Gastroesophageal sphincter (tissue), 3 donors: Measurements from ENCODE around the gene WIPF2.

ENCODE experiments used
- POLR2AphosphoS5 ChIP-seq: sonication (generic); formaldehyde crosslinking; IDR thresholded peaks from one replicate; pipeline ENCODE4 v1.6.1; 2017; ENCODE audit warnings: antibody characterized with exemption
- TF ChIP-seq, protein P1 (sequence below), 4 experiments: fragments of 200-600 bp in 2 of 4; fragments of 450-650 bp in 2 of 4; sonication (generic) in 1 of 4; IDR thresholded peaks; one replicate each; pipeline ENCODE4 v1.5.1; 2017 to 2019; ENCODE audit warnings: antibody characterized with exemption in 4 of 4, mild to moderate bottlenecking in 2 of 4, moderate library complexity in 2 of 4

- TF ChIP-seq POLR2AphosphoS5 = no peak
- TF ChIP-seq, protein P1, sequence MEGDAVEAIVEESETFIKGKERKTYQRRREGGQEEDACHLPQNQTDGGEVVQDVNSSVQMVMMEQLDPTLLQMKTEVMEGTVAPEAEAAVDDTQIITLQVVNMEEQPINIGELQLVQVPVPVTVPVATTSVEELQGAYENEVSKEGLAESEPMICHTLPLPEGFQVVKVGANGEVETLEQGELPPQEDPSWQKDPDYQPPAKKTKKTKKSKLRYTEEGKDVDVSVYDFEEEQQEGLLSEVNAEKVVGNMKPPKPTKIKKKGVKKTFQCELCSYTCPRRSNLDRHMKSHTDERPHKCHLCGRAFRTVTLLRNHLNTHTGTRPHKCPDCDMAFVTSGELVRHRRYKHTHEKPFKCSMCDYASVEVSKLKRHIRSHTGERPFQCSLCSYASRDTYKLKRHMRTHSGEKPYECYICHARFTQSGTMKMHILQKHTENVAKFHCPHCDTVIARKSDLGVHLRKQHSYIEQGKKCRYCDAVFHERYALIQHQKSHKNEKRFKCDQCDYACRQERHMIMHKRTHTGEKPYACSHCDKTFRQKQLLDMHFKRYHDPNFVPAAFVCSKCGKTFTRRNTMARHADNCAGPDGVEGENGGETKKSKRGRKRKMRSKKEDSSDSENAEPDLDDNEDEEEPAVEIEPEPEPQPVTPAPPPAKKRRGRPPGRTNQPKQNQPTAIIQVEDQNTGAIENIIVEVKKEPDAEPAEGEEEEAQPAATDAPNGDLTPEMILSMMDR (IDR thresholded peaks at IDR 0.05) = no peak
Measured at GRCh38 chr17:40230670-40231069, 11.6 kb downstream of the WIPF2 start.
